Mucosa of descending colon (tissue), 3 donors: ENCODE data around the gene MCCC1. TPM values are rescaled to one million over a fixed set of nuclear protein-coding genes. Genes with fewer than 3 reads are reported as not detected.

Source experiments
- ATAC-seq: fragments of 200-7000 bp; cut with Tn5 transposase; one replicate; pipeline ENCODE4 v1.9.1; 2020; ENCODE audit warnings: mild to moderate bottlenecking, moderate library complexity
- DNase-seq, 3 donors: peaks; one replicate each; pipeline ENCODE4 v3.0.0-alpha.2; 2020
- H3K36me3 ChIP-seq: fragments of 200-600 bp; one replicate; pipeline ENCODE4 v1.8.0; 2021; ENCODE audit warnings: low read depth, mild to moderate bottlenecking
- H3K4me1 ChIP-seq: fragments of 200-600 bp; one replicate; pipeline ENCODE4 v1.8.0; 2021; ENCODE audit warnings: low read depth, mild to moderate bottlenecking
- H3K4me3 ChIP-seq: fragments of 200-600 bp; one replicate; pipeline ENCODE4 v1.8.0; 2021; ENCODE audit warnings: mild to moderate bottlenecking
- H3K9me3 ChIP-seq: fragments of 200-600 bp; one replicate; pipeline ENCODE4 v1.8.0; 2021; ENCODE audit warnings: mild to moderate bottlenecking
- intact Hi-C, 2 donors: fragments of 100-400 bp; cut with DNase I in 1 of 2; cut with micrococcal nuclease in 1 of 2; formaldehyde crosslinking; loops; one replicate each; pipeline versions ENCODE4 v1.11.0 to v1.11.1; 2022; cut with DNase I, micrococcal nuclease
- total RNA-seq, 3 donors: library from RNA; stranded (reverse); fragmentation: NEBNext Ultra II Directional in 2 of 3; extraction: Animal tissue kit (Norgen Biotek cat#: 25700) in 2 of 3; gene quantifications; one replicate each; pipeline versions ENCODE4 v1.2.1 to v1.2.4, GENCODE V29; 2021 to 2023
- TF ChIP-seq, protein P1 (sequence below): fragments of 200-600 bp; IDR thresholded peaks from one replicate; pipeline ENCODE4 v1.8.0; 2022; ENCODE audit warnings: antibody characterized with exemption, mild to moderate bottlenecking
- donor health status: DM: no; HTN: no; CAD: no; lungs with moderate emphysema.
- donor health status: DM: no; HTN: no; CAD: no.
- donor health status: DM: no; HTN: yes; CAD: no.

Gene MCCC1
- total RNA-seq, 3 donors from 2014 or later = 28.1 to 36.5 (median 32.8) TPM

DNA sequence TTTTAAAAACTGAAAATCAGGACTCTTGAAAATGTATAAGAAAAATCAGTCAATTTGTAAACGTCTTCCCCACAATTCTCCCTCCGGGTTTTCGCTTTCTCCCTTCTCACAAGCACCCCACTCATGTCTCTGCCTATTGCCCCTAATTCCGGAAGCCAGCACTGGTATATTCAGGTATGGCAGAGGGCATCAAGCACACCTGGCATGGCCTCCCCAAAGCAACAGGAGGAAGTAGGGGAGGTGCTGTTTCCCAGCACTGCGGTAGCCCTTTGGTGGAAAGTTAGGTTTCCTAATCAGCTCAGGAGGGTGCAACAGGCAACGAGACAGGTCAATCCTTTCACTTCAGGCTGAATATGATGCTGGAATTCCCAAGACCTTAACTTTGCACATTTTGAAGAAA, 33.1 kb upstream of the MCCC1 start:
- H3K36me3 ChIP-seq = no peaks in the 10 kb centered on the region
- TF ChIP-seq, protein P1, sequence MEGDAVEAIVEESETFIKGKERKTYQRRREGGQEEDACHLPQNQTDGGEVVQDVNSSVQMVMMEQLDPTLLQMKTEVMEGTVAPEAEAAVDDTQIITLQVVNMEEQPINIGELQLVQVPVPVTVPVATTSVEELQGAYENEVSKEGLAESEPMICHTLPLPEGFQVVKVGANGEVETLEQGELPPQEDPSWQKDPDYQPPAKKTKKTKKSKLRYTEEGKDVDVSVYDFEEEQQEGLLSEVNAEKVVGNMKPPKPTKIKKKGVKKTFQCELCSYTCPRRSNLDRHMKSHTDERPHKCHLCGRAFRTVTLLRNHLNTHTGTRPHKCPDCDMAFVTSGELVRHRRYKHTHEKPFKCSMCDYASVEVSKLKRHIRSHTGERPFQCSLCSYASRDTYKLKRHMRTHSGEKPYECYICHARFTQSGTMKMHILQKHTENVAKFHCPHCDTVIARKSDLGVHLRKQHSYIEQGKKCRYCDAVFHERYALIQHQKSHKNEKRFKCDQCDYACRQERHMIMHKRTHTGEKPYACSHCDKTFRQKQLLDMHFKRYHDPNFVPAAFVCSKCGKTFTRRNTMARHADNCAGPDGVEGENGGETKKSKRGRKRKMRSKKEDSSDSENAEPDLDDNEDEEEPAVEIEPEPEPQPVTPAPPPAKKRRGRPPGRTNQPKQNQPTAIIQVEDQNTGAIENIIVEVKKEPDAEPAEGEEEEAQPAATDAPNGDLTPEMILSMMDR = no peak
- no peaks in the 10 kb centered on the region for H3K4me1 ChIP-seq
- DNase-seq (no peak), ATAC-seq (no peak)
- H3K4me3 ChIP-seq = no peak overlapping the region
- intact Hi-C loops = no loop called here
- peaks cover 11% of the 10 kb centered on the region for H3K9me3 ChIP-seq

- Histone ChIP-seq H3K4me3 (no peak overlapping the region), H3K4me1 (no peaks in the 10 kb centered on the region), H3K36me3 (no peaks in the 10 kb centered on the region), H3K9me3 (peaks cover 11% of the 10 kb centered on the region)
- intact Hi-C loops = no loop called here
- ATAC-seq = no peak
- no peak for DNase-seq
- TF ChIP-seq, protein P1 = no peak
These were observed 32.4 kb upstream of the MCCC1 start for GRCh38 chr3:183131735-183132134.

DNA sequence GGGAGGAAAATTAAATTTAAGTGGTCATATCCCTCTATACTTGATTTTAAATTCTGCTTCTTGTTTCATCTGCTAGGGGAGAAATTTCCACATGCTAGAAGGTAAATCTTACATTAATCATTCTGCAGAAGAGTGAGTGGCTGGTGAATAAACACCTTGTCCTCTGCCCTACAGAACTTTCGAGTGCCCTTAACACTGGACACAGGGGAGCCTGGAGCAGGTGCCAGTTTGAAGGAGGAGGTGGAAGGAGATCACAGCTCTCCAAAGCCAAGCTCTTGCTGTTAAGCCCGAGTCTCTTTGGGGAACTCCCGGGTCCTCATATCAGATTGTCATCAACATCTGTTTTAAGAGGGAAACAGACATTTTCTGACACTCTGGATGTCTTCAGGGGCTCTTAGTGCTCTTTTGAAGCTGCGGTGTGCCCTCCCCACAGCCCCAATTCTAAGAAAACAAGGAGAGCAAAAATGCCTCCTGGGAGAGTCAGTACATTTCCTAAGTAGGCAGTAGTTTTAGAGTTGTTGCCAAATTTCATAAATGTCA, 32.0 kb upstream of the MCCC1 start:
- TF ChIP-seq, protein P1 = no peak
- Histone ChIP-seq H3K9me3 (peaks cover 11% of the 10 kb centered on the region), H3K4me1 (no peaks in the 10 kb centered on the region), H3K4me3 (no peak overlapping the region), H3K36me3 (no peaks in the 10 kb centered on the region)
- intact Hi-C loops = no loop called here
- DNase-seq (no peak), ATAC-seq (no peak)

GRCh38 chr3:183129243-183129642, 29.9 kb upstream of the MCCC1 start:
- intact Hi-C loops = no loop called here
- TF ChIP-seq, protein P1 = no peak
- no peak for ATAC-seq

GRCh38 chr3:183128709-183129108, 29.4 kb upstream of the MCCC1 start:
- H3K36me3 ChIP-seq = no peaks in the 10 kb centered on the region
- ATAC-seq (no peak), DNase-seq (no peak)
- H3K4me1 ChIP-seq = no peaks in the 10 kb centered on the region
- no peak overlapping the region for H3K4me3 ChIP-seq
- H3K9me3 ChIP-seq = peaks cover 11% of the 10 kb centered on the region
- intact Hi-C loops = no loop called here
- TF ChIP-seq, protein P1 = no peak

More at GRCh38 chr3:183129243-183129642, 29.9 kb upstream of the MCCC1 start:
- H3K36me3 ChIP-seq = no peaks in the 10 kb centered on the region
- H3K4me3 ChIP-seq = no peak overlapping the region
- peaks cover 11% of the 10 kb centered on the region for H3K9me3 ChIP-seq
- no peaks in the 10 kb centered on the region for H3K4me1 ChIP-seq
- DNase-seq = no peak

GRCh38 chr3:183123891-183124290, 24.6 kb upstream of the MCCC1 start:
- no peak for ATAC-seq

More at GRCh38 chr3:183123891-183124290, 24.6 kb upstream of the MCCC1 start:
- TF ChIP-seq, protein P1 = no peak
- no peaks in the 10 kb centered on the region for H3K4me1 ChIP-seq
- H3K36me3 ChIP-seq = no peaks in the 10 kb centered on the region
- peaks cover 1% of the 10 kb centered on the region for H3K9me3 ChIP-seq
- intact Hi-C loops = loop anchor here (5.0 kb wide), 2 partner anchors 58 to 263 kb away; no protein-coding TSS in a partner anchor
- DNase-seq = no peak
- no peak overlapping the region for H3K4me3 ChIP-seq
